ENCODE results near the gene MAN2A2. TPM values are rescaled to one million over a fixed set of nuclear protein-coding genes. Genes with fewer than 3 reads are reported as not detected.
"Not testable (repeated sequence)": the region's sequence is repeated elsewhere in the genome, so short reads cannot be mapped to it uniquely, and the experiment has no call there.

The MAN2A2 gene
- total RNA-seq, 2 experiments from 2014 or later: 98.1 to 99.2 TPM

- not testable (repeated sequence) for H3K27me3 Mint-ChIP-seq; H3K4me1 Mint-ChIP-seq (ENCODE audit: low read depth)
These were observed 6.3 kb downstream of the MAN2A2 start for GRCh38 chr15:90909449-90909848.

GRCh38 chr15:90909976-90910375, 6.9 kb downstream of the MAN2A2 start:
- ChIA-PET CTCF (interaction anchor here (1.1 kb wide), 1 partner anchor 24 kb away, joined by 5 read pairs; no protein-coding TSS in a partner anchor), POLR2A (no interaction called here)
- peaks cover 5% of the 10 kb centered on the region for H3K4me1 Mint-ChIP-seq (ENCODE audit: low read depth)
- H3K9me3 Mint-ChIP-seq: no peaks in the 10 kb centered on the region
- no peak overlapping the region for H3K4me3 Mint-ChIP-seq
- H3K27me3 Mint-ChIP-seq: no peaks in the 10 kb centered on the region
- no peak overlapping the region for H3K27ac Mint-ChIP-seq
- peaks cover 61% of the 10 kb centered on the region for H3K36me3 Mint-ChIP-seq
- intact Hi-C loops (cut with micrococcal nuclease): no loop called here
- no peak for DNase-seq

More at GRCh38 chr15:90909449-90909848, 6.3 kb downstream of the MAN2A2 start:
- H3K4me3 Mint-ChIP-seq; H3K9me3 Mint-ChIP-seq; intact Hi-C loops (cut with micrococcal nuclease); POLR2A ChIA-PET; DNase-seq; H3K27ac Mint-ChIP-seq: not testable (repeated sequence)
- H3K36me3 Mint-ChIP-seq: peaks cover 61% of the 10 kb centered on the region
- CTCF ChIA-PET: interaction anchor here (1.1 kb wide), 1 partner anchor 23 kb away, joined by 5 read pairs; no protein-coding TSS in a partner anchor

GRCh38 chr15:90910441-90911301, 7.6 kb downstream of the MAN2A2 start:
- no peak overlapping the region for H3K4me3 Mint-ChIP-seq
- intact Hi-C loops (cut with micrococcal nuclease): no loop called here
- H3K27ac Mint-ChIP-seq: no peak overlapping the region
- no peaks in the 10 kb centered on the region for H3K27me3 Mint-ChIP-seq
- H3K9me3 Mint-ChIP-seq: no peaks in the 10 kb centered on the region
- H3K4me1 Mint-ChIP-seq (ENCODE audit: low read depth): no peaks in the 10 kb centered on the region
- no peak for DNase-seq
- ChIA-PET POLR2A (no interaction called here), CTCF (interaction anchor here (1.1 kb wide), 2 partner anchors 24 kb away, joined by 3 to 5 read pairs; no protein-coding TSS in a partner anchor)
- H3K36me3 Mint-ChIP-seq: peaks cover 61% of the 10 kb centered on the region

GRCh38 chr15:90911302-90911623, 8.2 kb downstream of the MAN2A2 start:
- Mint-ChIP-seq H3K4me1 (ENCODE audit: low read depth) (no peaks in the 10 kb centered on the region), H3K27me3 (no peaks in the 10 kb centered on the region), H3K36me3 (peaks cover 56% of the 10 kb centered on the region), H3K4me3 (no peak overlapping the region), H3K9me3 (no peaks in the 10 kb centered on the region), H3K27ac (no peak overlapping the region)
- ChIA-PET CTCF (interaction anchor here (1.1 kb wide), 1 partner anchor 25 kb away, joined by 3 read pairs; no protein-coding TSS in a partner anchor), POLR2A (no interaction called here)
- no peak for DNase-seq
- intact Hi-C loops (cut with micrococcal nuclease): no loop called here

- CTCF ChIA-PET: interaction anchor here (1.1 kb wide), 1 partner anchor 26 kb away, joined by 3 read pairs; no protein-coding TSS in a partner anchor
- DNase-seq: no peak
- H3K4me3 Mint-ChIP-seq: no peak overlapping the region
- no peaks in the 10 kb centered on the region for H3K4me1 Mint-ChIP-seq (ENCODE audit: low read depth)
- peaks cover 54% of the 10 kb centered on the region for H3K36me3 Mint-ChIP-seq
- no peaks in the 10 kb centered on the region for H3K27me3 Mint-ChIP-seq
- intact Hi-C loops (cut with micrococcal nuclease): no loop called here
- H3K9me3 Mint-ChIP-seq: no peaks in the 10 kb centered on the region
- POLR2A ChIA-PET: no interaction called here
- H3K27ac Mint-ChIP-seq: no peak overlapping the region
These were observed 9.0 kb downstream of the MAN2A2 start for GRCh38 chr15:90911906-90912769.

- Mint-ChIP-seq H3K4me3 (no peak overlapping the region), H3K36me3 (peaks cover 54% of the 10 kb centered on the region), H3K9me3 (no peaks in the 10 kb centered on the region), H3K27ac (no peak overlapping the region), H3K27me3 (no peaks in the 10 kb centered on the region), H3K4me1 (ENCODE audit: low read depth) (no peaks in the 10 kb centered on the region)
- POLR2A ChIA-PET: no interaction called here
- intact Hi-C loops (cut with micrococcal nuclease): no loop called here
- no peak for DNase-seq
- CTCF ChIA-PET: no interaction called here
These were observed 9.6 kb downstream of the MAN2A2 start for GRCh38 chr15:90912770-90913075.

GRCh38 chr15:90913398-90913944, 10.4 kb downstream of the MAN2A2 start:
- ChIA-PET CTCF (interaction anchor here (0.7 to 1.5 kb wide), 3 partner anchors 11 to 43 kb away, joined by 3 to 5 read pairs (median 4); partner anchors contain the start of gene MAN2A2), POLR2A (interaction anchor here (0.7 kb wide), 1 partner anchor 24 kb away, joined by 3 read pairs; no protein-coding TSS in a partner anchor)
- Mint-ChIP-seq H3K4me3 (no peak overlapping the region), H3K4me1 (ENCODE audit: low read depth) (no peaks in the 10 kb centered on the region), H3K9me3 (no peaks in the 10 kb centered on the region), H3K36me3 (peaks cover 55% of the 10 kb centered on the region), H3K27me3 (no peaks in the 10 kb centered on the region), H3K27ac (no peak overlapping the region)
- intact Hi-C loops (cut with micrococcal nuclease): no loop called here
- no peak for DNase-seq

- ChIA-PET CTCF (interaction anchor here (0.7 to 1.8 kb wide), 4 partner anchors 12 to 42 kb away, joined by 3 to 5 read pairs (median 4); partner anchors contain the start of genes HDDC3 and MAN2A2), POLR2A (interaction anchor here (0.6 to 0.7 kb wide), 2 partner anchors 25 to 471 kb away, joined by 3 read pairs; no protein-coding TSS in a partner anchor)
- no peak overlapping the region for H3K27ac Mint-ChIP-seq
- H3K4me1 Mint-ChIP-seq (ENCODE audit: low read depth): no peaks in the 10 kb centered on the region
- intact Hi-C loops (cut with micrococcal nuclease): no loop called here
- no peak overlapping the region for H3K4me3 Mint-ChIP-seq
- no peaks in the 10 kb centered on the region for H3K27me3 Mint-ChIP-seq
- H3K9me3 Mint-ChIP-seq: no peaks in the 10 kb centered on the region
- no peak for DNase-seq
- peaks cover 56% of the 10 kb centered on the region for H3K36me3 Mint-ChIP-seq
These were observed 11.4 kb downstream of the MAN2A2 start for GRCh38 chr15:90914305-90915080.

- no peaks in the 10 kb centered on the region for H3K27me3 Mint-ChIP-seq
- DNase-seq: no peak
- H3K9me3 Mint-ChIP-seq: no peaks in the 10 kb centered on the region
- no peak overlapping the region for H3K4me3 Mint-ChIP-seq
- ChIA-PET POLR2A (no interaction called here), CTCF (interaction anchor here (1.8 kb wide), 1 partner anchor 17 kb away, joined by 5 read pairs; the partner anchor contains the start of gene HDDC3)
- no peaks in the 10 kb centered on the region for H3K4me1 Mint-ChIP-seq (ENCODE audit: low read depth)
- no peak overlapping the region for H3K27ac Mint-ChIP-seq
- peaks cover 63% of the 10 kb centered on the region for H3K36me3 Mint-ChIP-seq
- intact Hi-C loops (cut with micrococcal nuclease): no loop called here
These were observed 12.2 kb downstream of the MAN2A2 start for GRCh38 chr15:90915216-90915807.

GRCh38 chr15:90915808-90916440, 12.8 kb downstream of the MAN2A2 start:
- POLR2A ChIA-PET: no interaction called here
- CTCF ChIA-PET: interaction anchor here (1.8 kb wide), 1 partner anchor 16 kb away, joined by 5 read pairs; the partner anchor contains the start of gene HDDC3

GRCh38 chr15:90916461-90916860, 13.4 kb downstream of the MAN2A2 start:
- Mint-ChIP-seq H3K36me3 (peaks cover 65% of the 10 kb centered on the region), H3K27ac (no peak overlapping the region), H3K4me3 (no peak overlapping the region), H3K9me3 (no peaks in the 10 kb centered on the region), H3K27me3 (no peaks in the 10 kb centered on the region), H3K4me1 (ENCODE audit: low read depth) (no peaks in the 10 kb centered on the region)
- intact Hi-C loops (cut with micrococcal nuclease): no loop called here
- ChIA-PET POLR2A (no interaction called here), CTCF (interaction anchor here (1.3 kb wide), 1 partner anchor 14 kb away, joined by 3 read pairs; the partner anchor contains the start of gene MAN2A2)
- DNase-seq: no peak

More at GRCh38 chr15:90915808-90916440, 12.8 kb downstream of the MAN2A2 start:
- H3K4me3 Mint-ChIP-seq: no peak overlapping the region
- H3K27ac Mint-ChIP-seq: no peak overlapping the region
- peaks cover 64% of the 10 kb centered on the region for H3K36me3 Mint-ChIP-seq
- no peaks in the 10 kb centered on the region for H3K4me1 Mint-ChIP-seq (ENCODE audit: low read depth)
- intact Hi-C loops (cut with micrococcal nuclease): no loop called here
- no peaks in the 10 kb centered on the region for H3K27me3 Mint-ChIP-seq
- H3K9me3 Mint-ChIP-seq: no peaks in the 10 kb centered on the region
- DNase-seq: no peak
